ENCODE measurements around the gene ROS1.
"Not testable (repeated sequence)": the region's sequence is repeated elsewhere in the genome, so short reads cannot be mapped to it uniquely, and the experiment has no call there.

Gene ROS1

DNA sequence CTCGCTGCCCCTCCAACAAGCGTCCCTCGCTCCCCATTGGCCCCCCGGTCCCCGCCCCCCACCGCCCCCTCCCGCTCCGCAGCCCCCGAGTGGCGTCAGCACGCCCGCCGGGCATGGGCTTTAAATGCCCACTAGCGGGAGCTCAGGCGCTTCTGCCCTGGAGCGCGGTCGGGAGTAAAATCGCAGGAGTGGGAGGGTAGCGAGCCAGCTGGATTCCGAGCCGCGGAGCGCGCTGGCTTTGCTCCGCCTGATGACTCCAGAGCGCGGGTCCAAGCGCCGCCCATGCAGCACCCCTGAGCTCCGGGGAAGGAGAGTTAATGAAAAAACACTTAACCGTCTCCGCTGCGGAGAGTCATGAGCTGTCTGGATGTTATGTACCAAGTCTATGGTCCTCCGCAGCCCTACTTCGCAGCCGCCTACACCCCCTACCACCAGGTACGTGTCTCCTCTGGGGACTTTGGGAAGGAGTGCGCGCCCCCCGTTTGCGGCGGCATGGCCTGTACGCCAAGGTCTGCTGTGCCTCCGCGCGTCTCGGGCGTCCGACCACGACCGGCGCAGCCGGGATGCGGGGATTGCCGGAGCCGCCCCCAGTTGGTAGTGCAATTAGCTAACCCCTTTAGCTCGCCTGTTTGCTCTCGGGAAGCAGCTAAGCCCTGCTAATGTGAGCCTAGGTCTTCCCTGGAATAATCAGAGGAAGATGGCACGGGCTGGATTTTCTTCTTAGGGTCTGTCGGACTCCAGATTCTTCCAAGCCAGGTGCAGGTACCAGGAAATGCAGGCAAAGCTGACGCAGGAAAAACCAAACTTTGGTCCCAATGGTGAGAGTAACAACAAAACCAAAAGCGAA lies 160.1 kb downstream of the ROS1 start, which contains the start of gene VGLL2:
Gene VGLL2, plus strand, starts transcription at position 149 of the 847 bp plus-strand sequence. Its CDS starts 206 bp downstream, at position 355.
- DNase-seq: no peak

DNA sequence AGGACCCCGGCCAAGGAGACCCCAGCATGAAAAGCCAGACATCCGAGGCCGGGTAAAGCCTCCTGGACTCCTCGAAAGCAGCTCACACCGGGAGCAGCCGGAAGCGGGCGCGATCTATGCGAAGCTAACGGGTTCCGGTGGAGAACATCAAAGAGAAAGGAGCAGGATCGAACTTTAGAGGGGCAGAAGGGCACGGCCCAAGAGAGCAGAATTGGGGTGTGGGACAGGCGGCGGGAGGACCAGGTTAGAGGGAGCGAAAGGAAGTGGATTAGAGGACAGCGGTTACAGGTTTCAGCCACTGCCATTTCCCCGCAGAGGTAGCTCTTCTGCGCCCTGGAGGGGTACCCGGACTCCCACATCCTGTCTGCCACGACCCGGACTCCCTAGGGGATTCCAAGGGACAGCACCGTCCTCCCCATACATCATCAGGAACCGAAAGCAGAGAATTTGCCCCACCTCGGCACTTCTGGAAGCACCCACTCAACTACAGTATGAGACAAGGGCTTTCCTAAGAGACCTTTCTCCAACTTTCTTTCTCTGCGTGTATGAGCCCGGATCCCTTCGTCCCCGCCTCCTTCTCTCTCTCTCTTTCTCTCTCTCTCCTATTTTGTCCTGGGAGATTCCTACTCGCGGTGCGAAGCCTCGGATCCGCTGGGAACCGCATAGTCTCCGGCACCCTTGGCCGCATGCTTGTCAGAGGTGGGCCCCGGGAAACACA lies 160.9 kb downstream of the ROS1 start:
- DNase-seq: no peak

DNA sequence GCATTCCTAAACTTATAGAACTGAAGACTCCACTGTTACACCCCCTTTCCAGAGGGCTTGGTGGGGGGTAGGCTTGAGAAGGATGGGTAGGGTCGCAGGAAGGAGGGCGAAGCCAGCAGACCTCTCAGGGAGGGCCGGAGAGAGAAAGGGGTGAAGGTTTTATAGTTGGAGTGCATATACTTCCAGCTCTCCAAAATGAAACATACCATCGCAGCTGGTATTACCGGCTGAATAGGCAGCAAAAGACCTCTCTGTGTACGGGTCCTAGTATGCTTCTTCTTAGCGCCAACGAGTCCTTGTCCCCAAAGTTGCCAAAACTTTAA lies 161.4 kb downstream of the ROS1 start:
- no peak for DNase-seq

DNA sequence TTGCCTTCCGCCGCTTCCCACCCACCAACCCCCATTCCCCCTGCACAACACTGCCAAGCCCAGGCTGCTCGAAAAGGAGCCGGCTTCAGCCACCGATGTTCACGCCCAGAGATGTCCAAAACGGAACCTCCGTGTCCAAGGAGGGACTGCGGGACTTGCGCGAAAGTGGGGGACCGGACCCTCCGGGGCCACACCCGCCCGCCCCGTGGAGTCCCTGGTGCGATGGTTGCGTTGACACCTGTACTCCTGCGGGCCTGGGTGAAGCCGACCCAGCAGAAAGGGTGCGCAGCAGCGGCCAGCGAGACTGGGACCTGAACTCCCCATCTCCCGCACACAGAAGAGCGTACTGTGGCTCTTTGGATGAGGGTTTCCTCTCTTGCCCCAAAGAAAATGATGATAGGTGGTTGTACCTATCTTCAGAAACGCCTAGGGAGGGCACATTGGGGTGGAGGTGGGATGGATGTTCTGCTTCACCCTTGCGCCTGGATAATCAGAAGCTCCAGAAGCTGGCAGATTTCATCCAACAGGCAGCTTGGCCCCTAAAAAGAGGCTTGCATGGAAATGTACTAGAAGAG lies 162.3 kb downstream of the ROS1 start:
- no peak for DNase-seq

DNA sequence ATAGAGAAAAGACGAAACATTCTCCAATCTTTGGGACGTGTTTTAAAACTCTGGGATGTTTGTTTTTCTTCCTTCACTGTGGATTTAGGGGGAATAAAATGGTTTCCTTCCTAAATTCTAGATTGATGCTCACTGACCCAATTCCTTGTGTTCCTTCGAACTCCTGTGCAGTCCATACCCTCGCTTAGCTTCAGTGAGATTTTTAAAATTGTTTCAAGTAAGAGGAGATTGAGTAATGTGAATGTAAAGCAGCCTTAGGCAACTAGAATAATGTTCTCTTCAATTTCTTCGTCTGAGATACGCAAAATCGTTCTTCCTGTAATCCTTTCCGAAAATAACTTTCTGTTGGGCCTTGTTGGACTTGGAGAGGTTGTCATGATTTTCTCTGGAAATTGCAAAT lies 162.9 kb downstream of the ROS1 start:
- no peak for DNase-seq

DNA sequence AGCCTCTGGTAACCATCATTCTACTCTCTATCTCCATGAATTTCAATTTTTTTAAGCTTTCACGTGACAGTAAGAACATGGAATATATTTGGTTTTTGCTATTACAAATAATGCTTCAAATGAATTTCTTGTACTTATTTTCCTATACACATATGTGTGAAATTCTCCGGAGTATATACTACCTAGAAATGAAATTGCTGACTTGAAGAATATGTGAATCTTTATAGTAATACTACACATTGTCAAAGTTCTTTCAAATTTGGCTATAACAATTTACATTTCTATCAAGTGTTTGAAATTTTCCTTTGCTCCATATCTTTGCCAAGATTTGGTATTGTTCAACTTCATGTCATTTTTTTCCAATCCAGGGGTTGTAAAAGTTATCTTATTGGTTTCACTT lies 172.0 kb downstream of the ROS1 start:
- no peak for DNase-seq

DNA sequence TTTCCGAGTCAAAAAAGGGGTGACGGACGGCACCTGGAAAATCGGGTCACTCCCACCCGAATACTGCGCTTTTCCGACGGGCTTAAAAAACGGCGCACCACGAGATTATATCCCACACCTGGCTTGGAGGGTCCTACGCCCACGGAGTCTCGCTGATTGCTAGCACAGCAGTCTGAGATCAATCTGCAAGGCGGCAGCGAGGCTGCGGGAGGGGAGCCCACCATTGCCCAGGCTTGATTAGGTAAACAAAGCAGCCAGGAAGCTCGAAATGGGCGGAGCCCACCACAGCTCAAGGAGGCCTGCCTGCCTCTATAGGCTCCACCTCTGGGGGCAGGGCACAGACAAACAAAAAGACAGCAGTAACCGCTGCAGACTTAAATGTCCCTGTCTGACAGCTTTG lies 180.8 kb downstream of the ROS1 start:
- DNase-seq: not testable (repeated sequence)

DNA sequence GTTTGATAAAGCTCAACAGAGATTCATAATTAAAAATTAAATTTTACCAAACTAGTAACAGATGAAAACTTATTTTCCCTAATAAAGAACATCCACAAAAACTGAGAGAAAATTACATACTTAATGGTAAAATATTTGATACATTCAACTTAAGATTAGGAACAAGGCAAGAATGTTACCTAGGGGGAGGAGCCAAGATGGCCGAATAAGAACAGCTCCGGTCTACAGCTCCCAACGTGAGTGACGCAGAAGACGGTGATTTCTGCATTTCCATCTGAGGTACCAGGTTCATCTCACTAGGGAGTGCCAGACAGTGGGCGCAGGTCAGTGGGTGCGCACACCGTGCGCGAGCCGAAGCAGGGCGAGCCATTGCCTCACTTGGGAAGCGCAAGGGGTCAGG lies 181.2 kb downstream of the ROS1 start:
- DNase-seq: not testable (repeated sequence)
